Measurements from ENCODE around the gene DUOX2.

DUOX2 gene

DNA sequence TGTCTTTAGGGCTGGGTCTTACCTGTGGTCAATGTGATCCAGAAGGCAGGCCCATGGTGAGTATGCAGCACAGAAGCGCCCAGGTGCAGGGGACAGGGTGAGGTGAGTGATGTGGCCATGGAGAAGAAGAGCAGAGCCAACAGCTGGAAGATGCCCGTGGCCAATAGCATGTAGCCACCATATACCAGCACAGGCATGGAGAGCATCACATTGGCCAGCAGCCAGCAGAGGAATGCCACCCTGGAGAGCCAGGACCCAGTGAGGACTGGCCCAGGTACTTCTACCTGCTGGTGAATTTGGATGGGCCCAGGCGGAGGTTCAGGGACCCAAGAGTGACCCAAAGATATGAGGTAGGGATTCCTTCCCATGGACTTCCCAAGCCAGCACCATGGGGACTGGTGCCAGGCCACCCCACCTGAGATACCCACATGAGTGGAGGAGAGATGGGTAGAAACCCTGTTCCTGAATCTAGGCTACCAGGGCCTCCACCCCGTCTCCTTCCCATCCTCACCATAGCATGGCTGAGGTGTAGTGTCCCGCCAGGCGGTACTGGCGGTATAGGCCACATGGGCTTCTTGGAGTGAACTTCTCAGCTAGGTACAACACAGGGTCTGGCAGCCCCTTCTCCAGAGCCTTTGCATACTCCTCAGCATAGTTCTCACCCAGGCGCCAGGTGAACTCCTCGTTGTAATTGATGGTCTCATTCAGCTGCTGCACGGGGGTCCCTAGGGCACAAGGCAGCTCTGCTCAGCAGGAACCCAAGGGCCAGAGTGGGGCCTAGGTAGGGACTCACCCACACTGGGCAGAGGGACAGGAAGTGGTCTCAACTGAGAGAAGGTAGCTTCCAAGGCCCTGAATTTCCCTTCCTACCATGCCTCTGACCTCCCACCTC, 6.4 kb upstream of the DUOX2 start:
- H3K4me1 ChIP-seq (ENCODE audit: insufficient read depth, low read length, severe bottlenecking): no peaks in the 10 kb centered on the region
- H3K79me2 ChIP-seq (ENCODE audit: insufficient read depth, low read length): no peaks in the 10 kb centered on the region
- H3K9me3 ChIP-seq (ENCODE audit: low read length): no peaks in the 10 kb centered on the region
- no peak overlapping the region for H3K4me3 ChIP-seq (ENCODE audit: low read depth, low read length, poor library complexity, severe bottlenecking)
- H3F3A ChIP-seq (ENCODE audit: insufficient read depth, low read length): no peaks in the 10 kb centered on the region
- H3K9me2 ChIP-seq (ENCODE audit: low read depth, low read length): no peaks in the 10 kb centered on the region
- no peak overlapping the region for H3K27ac ChIP-seq (ENCODE audit: low read depth, low read length, poor library complexity, severe bottlenecking)
- H2AFZ ChIP-seq (ENCODE audit: low read length): no peak overlapping the region
- no peak overlapping the region for H3K4me2 ChIP-seq (ENCODE audit: low read length)
- H3K9ac ChIP-seq (ENCODE audit: low read length): no peak overlapping the region
- TF ChIP-seq EZH2 (IDR thresholded peaks at IDR 0.05; ENCODE audit: borderline replicate concordance, low read length): no peak
- TF ChIP-seq, protein P1, sequence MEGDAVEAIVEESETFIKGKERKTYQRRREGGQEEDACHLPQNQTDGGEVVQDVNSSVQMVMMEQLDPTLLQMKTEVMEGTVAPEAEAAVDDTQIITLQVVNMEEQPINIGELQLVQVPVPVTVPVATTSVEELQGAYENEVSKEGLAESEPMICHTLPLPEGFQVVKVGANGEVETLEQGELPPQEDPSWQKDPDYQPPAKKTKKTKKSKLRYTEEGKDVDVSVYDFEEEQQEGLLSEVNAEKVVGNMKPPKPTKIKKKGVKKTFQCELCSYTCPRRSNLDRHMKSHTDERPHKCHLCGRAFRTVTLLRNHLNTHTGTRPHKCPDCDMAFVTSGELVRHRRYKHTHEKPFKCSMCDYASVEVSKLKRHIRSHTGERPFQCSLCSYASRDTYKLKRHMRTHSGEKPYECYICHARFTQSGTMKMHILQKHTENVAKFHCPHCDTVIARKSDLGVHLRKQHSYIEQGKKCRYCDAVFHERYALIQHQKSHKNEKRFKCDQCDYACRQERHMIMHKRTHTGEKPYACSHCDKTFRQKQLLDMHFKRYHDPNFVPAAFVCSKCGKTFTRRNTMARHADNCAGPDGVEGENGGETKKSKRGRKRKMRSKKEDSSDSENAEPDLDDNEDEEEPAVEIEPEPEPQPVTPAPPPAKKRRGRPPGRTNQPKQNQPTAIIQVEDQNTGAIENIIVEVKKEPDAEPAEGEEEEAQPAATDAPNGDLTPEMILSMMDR (IDR thresholded peaks at IDR 0.05; ENCODE audit: low read length): no peak
- H3K27me3 ChIP-seq (ENCODE audit: insufficient read depth, low read length): no peaks in the 10 kb centered on the region
- H3K36me3 ChIP-seq (ENCODE audit: insufficient read depth, low read length): no peaks in the 10 kb centered on the region
- H4K20me1 ChIP-seq (ENCODE audit: insufficient read depth, low read length): no peaks in the 10 kb centered on the region

DNA sequence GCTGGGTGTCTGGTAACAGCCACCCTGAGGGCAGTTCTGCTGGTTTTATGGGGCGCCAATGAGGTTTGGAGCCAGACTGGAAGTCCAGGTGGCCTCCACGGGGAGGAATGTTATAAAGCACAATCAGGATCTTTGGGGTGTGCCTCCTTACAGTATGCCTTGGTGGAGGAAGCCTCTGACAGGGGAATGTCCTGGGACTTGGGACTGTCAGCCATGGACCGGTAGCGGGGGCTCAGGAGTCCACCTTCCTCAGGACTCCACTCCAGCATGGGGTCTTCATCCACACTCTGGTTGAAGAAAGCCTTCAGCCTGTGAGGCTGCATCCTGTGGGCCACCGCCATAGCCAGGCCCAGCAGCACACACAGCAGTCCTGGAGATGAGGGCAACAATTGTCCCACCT, 5.0 kb upstream of the DUOX2 start:
- Histone ChIP-seq H3K9me2 (ENCODE audit: low read depth, low read length) (no peaks in the 10 kb centered on the region), H3K4me1 (ENCODE audit: insufficient read depth, low read length, severe bottlenecking) (peaks cover 10% of the 10 kb centered on the region), H3K27ac (ENCODE audit: low read depth, low read length, poor library complexity, severe bottlenecking) (no peak overlapping the region), H3F3A (ENCODE audit: insufficient read depth, low read length) (no peaks in the 10 kb centered on the region), H3K9ac (ENCODE audit: low read length) (no peak overlapping the region), H3K79me2 (ENCODE audit: insufficient read depth, low read length) (no peaks in the 10 kb centered on the region), H2AFZ (ENCODE audit: low read length) (no peak overlapping the region), H4K20me1 (ENCODE audit: insufficient read depth, low read length) (no peaks in the 10 kb centered on the region), H3K27me3 (ENCODE audit: insufficient read depth, low read length) (no peaks in the 10 kb centered on the region), H3K4me3 (ENCODE audit: low read depth, low read length, poor library complexity, severe bottlenecking) (no peak overlapping the region), H3K9me3 (ENCODE audit: low read length) (no peaks in the 10 kb centered on the region), H3K36me3 (ENCODE audit: insufficient read depth, low read length) (no peaks in the 10 kb centered on the region), H3K4me2 (ENCODE audit: low read length) (no peak overlapping the region)
- no peak for TF ChIP-seq EZH2 (IDR thresholded peaks at IDR 0.05; ENCODE audit: borderline replicate concordance, low read length)
- TF ChIP-seq, protein P1 (IDR thresholded peaks at IDR 0.05; ENCODE audit: low read length): no peak

DNA sequence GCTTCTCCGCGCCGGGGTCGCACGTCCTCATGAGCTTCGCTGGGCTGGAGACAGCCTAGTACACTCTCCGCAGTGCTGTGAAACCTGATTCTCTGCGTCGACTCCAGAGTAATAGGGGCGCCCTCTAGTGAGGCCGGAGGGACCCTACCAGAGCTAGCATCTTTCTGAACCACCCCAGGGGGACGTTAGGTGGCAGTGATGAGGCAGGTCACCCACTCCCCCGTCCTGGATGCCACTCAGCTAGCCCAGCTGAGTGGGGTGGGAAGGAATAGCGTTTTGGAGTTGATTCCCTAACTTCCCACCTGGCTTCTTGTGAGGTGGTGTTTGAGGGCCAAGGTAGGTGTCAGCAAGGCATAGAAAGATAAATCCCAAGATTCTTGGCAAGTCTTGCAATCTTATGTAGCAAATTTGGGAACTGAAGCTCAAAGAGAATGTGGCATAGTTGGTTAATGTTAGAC, 4.2 kb upstream of the DUOX2 start:
- H3K9ac ChIP-seq (ENCODE audit: low read length): no peak overlapping the region
- no peak overlapping the region for H2AFZ ChIP-seq (ENCODE audit: low read length)
- H3K9me2 ChIP-seq (ENCODE audit: low read depth, low read length): no peaks in the 10 kb centered on the region
- H3K27ac ChIP-seq (ENCODE audit: low read depth, low read length, poor library complexity, severe bottlenecking): no peak overlapping the region
- no peaks in the 10 kb centered on the region for H3K9me3 ChIP-seq (ENCODE audit: low read length)
- TF ChIP-seq, protein P1 (IDR thresholded peaks at IDR 0.05; ENCODE audit: low read length): peak; percentile 100
- TF ChIP-seq EZH2 (IDR thresholded peaks at IDR 0.05; ENCODE audit: borderline replicate concordance, low read length): no peak
- no peaks in the 10 kb centered on the region for H3F3A ChIP-seq (ENCODE audit: insufficient read depth, low read length)
- H3K27me3 ChIP-seq (ENCODE audit: insufficient read depth, low read length): no peaks in the 10 kb centered on the region
- peaks cover 14% of the 10 kb centered on the region for H3K4me1 ChIP-seq (ENCODE audit: insufficient read depth, low read length, severe bottlenecking)
- no peaks in the 10 kb centered on the region for H3K79me2 ChIP-seq (ENCODE audit: insufficient read depth, low read length)
- H3K36me3 ChIP-seq (ENCODE audit: insufficient read depth, low read length): no peaks in the 10 kb centered on the region
- H3K4me2 ChIP-seq (ENCODE audit: low read length): no peak overlapping the region
- H4K20me1 ChIP-seq (ENCODE audit: insufficient read depth, low read length): no peaks in the 10 kb centered on the region
- no peak overlapping the region for H3K4me3 ChIP-seq (ENCODE audit: low read depth, low read length, poor library complexity, severe bottlenecking)

All from OCI-LY1 (cell line).